Keratinocyte (primary cell): Measurements from ENCODE around the gene ZW10.

ENCODE experiments used
- CTCF ChIP-seq, 3 experiments: IDR thresholded peaks in 1 of 3; conservative IDR thresholded peaks in 1 of 3; optimal IDR thresholded peaks in 1 of 3; 2 replicates in 2 of 3; 3 replicates in 1 of 3; pipeline versions ENCODE3 to v1.5.1; 2011; ENCODE audit warnings: low read length in 3 of 3, mild to moderate bottlenecking in 3 of 3, moderate library complexity in 2 of 3, control low read depth in 1 of 3, inconsistent platforms in 1 of 3; ENCODE audit not compliant: insufficient read depth in 2 of 3; ENCODE audit errors: extremely low read depth in 1 of 3
- EZH2 ChIP-seq: IDR thresholded peaks from one replicate; pipeline ENCODE4 v1.6.1; 2012; ENCODE audit warnings: inconsistent platforms, mild to moderate bottlenecking, low read length, moderate library complexity

- no peak for TF ChIP-seq CTCF (optimal IDR thresholded peaks at IDR 0.05 in 1 of 3, IDR thresholded peaks at IDR 0.05 in 1 of 3, conservative IDR thresholded peaks at IDR 0.05 in 1 of 3; ENCODE audit: extremely low read depth in 1 of 3, insufficient read depth in 2 of 3, low read length in 3 of 3)
- TF ChIP-seq EZH2, result no peak
Observed at GRCh38 chr11:113698515-113698914, 75.0 kb downstream of the ZW10 start.
